MM.1S (cell line): ENCODE data around the gene CDK9.
A peak's percentile ranks its signal among the peaks of the same experiment; 100 is the strongest.

Source experiments
- DNase-seq: peaks from one replicate; pipeline ENCODE4 v3.0.0-alpha.2; 2015
- H2AFZ ChIP-seq: fragments of 300-600 bp; sonication (generic); 2 replicates; pipeline ENCODE4 v1.6.0; 2016; ENCODE audit warnings: antibody characterized with exemption, low read length
- H3F3A ChIP-seq: fragments of 300-600 bp; sonication (generic); 2 replicates; pipeline ENCODE4 v1.6.1; 2016; ENCODE audit warnings: mild to moderate bottlenecking, antibody characterized with exemption, low read length, moderate library complexity, mixed read lengths; ENCODE audit not compliant: insufficient read depth
- H3K27ac ChIP-seq: fragments of 300-600 bp; sonication (generic); 2 replicates; pipeline ENCODE4 v1.5.1; 2016; ENCODE audit warnings: mild to moderate bottlenecking, low read length
- H3K27me3 ChIP-seq: fragments of 300-600 bp; sonication (generic); replicated peaks from 2 replicates; pipeline ENCODE4 v1.6.0; 2016; ENCODE audit warnings: low read length; ENCODE audit not compliant: insufficient read depth
- H3K36me3 ChIP-seq: fragments of 300-600 bp; sonication (generic); replicated peaks from 2 replicates; pipeline ENCODE4 v1.6.1; 2016; ENCODE audit warnings: mild to moderate bottlenecking, low read length, mixed read lengths; ENCODE audit not compliant: insufficient read depth
- H3K4me1 ChIP-seq: fragments of 300-600 bp; sonication (generic); 2 replicates; pipeline ENCODE4 v1.6.1; 2016; ENCODE audit warnings: low read length, mixed read lengths
- H3K4me2 ChIP-seq: fragments of 300-600 bp; sonication (generic); 2 replicates; pipeline ENCODE4 v1.6.0; 2016; ENCODE audit warnings: low read depth, low read length
- H3K4me3 ChIP-seq: fragments of 300-600 bp; sonication (generic); 2 replicates; pipeline ENCODE4 v1.5.1; 2016; ENCODE audit warnings: low read length, mixed read lengths
- H3K79me2 ChIP-seq: fragments of 300-600 bp; sonication (generic); 2 replicates; pipeline ENCODE4 v1.6.1; 2016; ENCODE audit warnings: mixed run types, low read length, mixed read lengths
- H3K9ac ChIP-seq: fragments of 300-600 bp; sonication (generic); 2 replicates; pipeline ENCODE4 v1.6.1; 2016; ENCODE audit warnings: low read length, mixed read lengths
- H3K9me2 ChIP-seq: fragments of 300-600 bp; sonication (generic); replicated peaks from 2 replicates; pipeline ENCODE4 v1.6.1; 2016; ENCODE audit warnings: mild to moderate bottlenecking, low read length, mixed read lengths; ENCODE audit not compliant: insufficient read depth
- H3K9me3 ChIP-seq: fragments of 300-600 bp; sonication (generic); replicated peaks from 2 replicates; pipeline ENCODE4 v1.6.1; 2016; ENCODE audit warnings: mild to moderate bottlenecking, low read length, mixed read lengths; ENCODE audit not compliant: insufficient read depth
- H4K20me1 ChIP-seq: fragments of 300-600 bp; sonication (generic); 2 replicates; pipeline ENCODE4 v1.6.1; 2016; ENCODE audit warnings: mild to moderate bottlenecking, low read length, moderate library complexity, mixed read lengths; ENCODE audit not compliant: insufficient read depth
- CTCF ChIP-seq: fragments of 300-600 bp; sonication (generic); IDR thresholded peaks from 2 replicates; pipeline ENCODE4 v1.5.1; 2016; ENCODE audit warnings: antibody characterized with exemption, low read length, mixed read lengths
- EZH2 ChIP-seq: fragments of 300-600 bp; sonication (generic); optimal IDR thresholded peaks from 2 replicates; pipeline ENCODE3; 2017; ENCODE audit warnings: low read depth, mild to moderate bottlenecking, antibody characterized with exemption, low read length, mixed read lengths
- EZH2phosphoT487 ChIP-seq: fragments of 300-600 bp; sonication (generic); IDR thresholded peaks from 2 replicates; pipeline ENCODE4 v1.6.1; 2018; ENCODE audit warnings: antibody characterized with exemption, low read length

CDK9 gene

GRCh38 chr9:127776195-127776923, 9.5 kb upstream of the CDK9 start:
- DNase-seq: peak; percentile 83
- H3K79me2 ChIP-seq: peaks cover 56% of the 10 kb centered on the region
- H3K9me3 ChIP-seq: no peaks in the 10 kb centered on the region
- no peaks in the 10 kb centered on the region for H3K9me2 ChIP-seq
- H3F3A ChIP-seq: peaks cover 52% of the 10 kb centered on the region
- H2AFZ ChIP-seq: no peak overlapping the region
- peak overlapping the region; percentile 98 for H3K27ac ChIP-seq
- H3K4me1 ChIP-seq: peaks cover 25% of the 10 kb centered on the region
- H3K27me3 ChIP-seq: no peaks in the 10 kb centered on the region
- H3K4me3 ChIP-seq: peak overlapping the region; percentile 78
- H4K20me1 ChIP-seq: no peaks in the 10 kb centered on the region
- H3K36me3 ChIP-seq: peaks cover 6% of the 10 kb centered on the region; the same call in 1 of the 2 replicates
- H3K9ac ChIP-seq: peak overlapping the region; percentile 96
- H3K4me2 ChIP-seq: peak overlapping the region; percentile 93
- no peak for TF ChIP-seq EZH2phosphoT487
- TF ChIP-seq CTCF: no peak; the same call in 1 of the 2 replicates
- no peak for TF ChIP-seq EZH2

GRCh38 chr9:127776924-127777289, 8.9 kb upstream of the CDK9 start:
- peak overlapping the region; percentile 78 for H3K4me3 ChIP-seq
- H2AFZ ChIP-seq: no peak overlapping the region
- peak overlapping the region; percentile 98 for H3K27ac ChIP-seq
- peak overlapping the region; percentile 96 for H3K9ac ChIP-seq
- no peaks in the 10 kb centered on the region for H4K20me1 ChIP-seq
- no peaks in the 10 kb centered on the region for H3K9me3 ChIP-seq
- H3K36me3 ChIP-seq: peaks cover 6% of the 10 kb centered on the region; the same call in 1 of the 2 replicates
- H3K9me2 ChIP-seq: no peaks in the 10 kb centered on the region
- peaks cover 21% of the 10 kb centered on the region for H3K4me1 ChIP-seq
- H3F3A ChIP-seq: peaks cover 47% of the 10 kb centered on the region
- peak overlapping the region; percentile 93 for H3K4me2 ChIP-seq
- TF ChIP-seq EZH2phosphoT487: no peak
- no peak for TF ChIP-seq EZH2
- TF ChIP-seq CTCF: no peak
- H3K27me3 ChIP-seq: no peaks in the 10 kb centered on the region
- peaks cover 56% of the 10 kb centered on the region for H3K79me2 ChIP-seq
- DNase-seq: peak; percentile 44

- peak overlapping the region; percentile 93 for H3K4me2 ChIP-seq
- H3K9me2 ChIP-seq: no peaks in the 10 kb centered on the region
- TF ChIP-seq EZH2 (no peak), CTCF (no peak)
- peaks cover 6% of the 10 kb centered on the region; the same call in 1 of the 2 replicates for H3K36me3 ChIP-seq
- H3K9ac ChIP-seq: peak overlapping the region; percentile 96
- no peaks in the 10 kb centered on the region for H3K27me3 ChIP-seq
- no peaks in the 10 kb centered on the region for H4K20me1 ChIP-seq
- no peaks in the 10 kb centered on the region for H3K9me3 ChIP-seq
- H3K4me1 ChIP-seq: peaks cover 20% of the 10 kb centered on the region
- peak overlapping the region; percentile 78 for H3K4me3 ChIP-seq
- peak overlapping the region; percentile 98 for H3K27ac ChIP-seq
- H3F3A ChIP-seq: peaks cover 45% of the 10 kb centered on the region
- 0 out of 2 replicates have a peak overlapping the region, but pooled peaks have one; percentile 16 for H2AFZ ChIP-seq
- H3K79me2 ChIP-seq: peaks cover 56% of the 10 kb centered on the region
- DNase-seq: peak; percentile 43
These were observed 8.4 kb upstream of the CDK9 start for GRCh38 chr9:127777368-127777980.
